Activated naive CD4-positive, alpha-beta T cell (primary cell): ENCODE data around the gene STMN3.
A peak's percentile ranks its signal among the peaks of the same experiment; 100 is the strongest.
"Not testable (repeated sequence)": the region's sequence is repeated elsewhere in the genome, so short reads cannot be mapped to it uniquely, and the experiment has no call there.

Experiments used
- DNase-seq, 4 experiments: peaks; one replicate each; lab custom pipeline; 2025; lab: John Stamatoyannopoulos, UW

The STMN3 gene

DNA sequence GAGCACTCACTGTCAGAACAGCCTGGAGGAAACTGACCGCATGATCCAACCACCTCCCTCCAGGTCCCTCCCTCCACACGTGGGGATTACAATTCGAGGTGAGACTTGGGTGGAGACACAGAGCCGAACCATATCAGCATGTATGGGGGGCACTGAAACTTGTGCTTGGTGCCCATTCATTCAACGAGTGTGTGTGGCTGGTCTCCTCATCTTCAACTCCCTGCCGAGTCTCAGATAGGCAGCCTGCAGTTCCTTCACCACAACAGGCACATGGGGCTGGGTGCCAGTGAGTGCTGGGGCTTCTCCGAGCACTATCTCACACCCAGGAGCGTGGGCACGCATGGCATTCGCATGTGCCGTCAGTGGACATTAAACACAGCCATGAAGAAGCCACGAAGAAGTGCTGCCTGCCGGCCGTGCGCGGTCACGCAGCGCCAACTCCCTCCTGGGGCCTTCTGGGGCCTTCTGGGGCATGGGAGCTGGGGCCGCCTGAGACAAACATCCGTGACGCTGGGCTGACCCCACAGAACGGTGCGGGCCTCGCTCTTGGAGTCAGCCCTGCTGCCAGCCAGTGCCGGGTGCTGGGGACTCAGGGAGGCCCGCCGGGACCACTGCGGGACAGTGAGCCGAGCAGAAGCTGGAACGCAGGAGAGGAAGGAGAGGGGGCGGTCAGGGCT is 4.2 kb upstream of the STMN3 start:
- no peak for DNase-seq

DNA sequence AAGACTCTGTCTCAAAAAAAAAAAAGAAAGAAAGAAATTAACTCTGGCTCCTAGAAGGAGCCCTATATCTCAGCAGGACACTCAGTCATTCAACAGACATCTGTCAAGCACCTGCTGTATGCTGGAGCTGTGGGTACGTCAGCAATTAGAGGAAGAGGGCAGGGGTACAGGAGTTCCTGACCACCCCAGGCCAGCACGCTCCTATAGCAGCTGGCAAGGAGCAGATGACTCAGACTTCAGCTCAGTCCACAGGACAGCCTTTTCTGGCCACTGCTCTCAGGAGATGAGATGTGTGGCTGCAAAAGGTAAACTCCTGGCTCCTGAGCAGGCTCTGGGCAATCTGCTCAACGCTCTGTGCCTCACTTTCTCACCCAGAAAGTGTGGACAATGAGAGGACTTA is 3.2 kb upstream of the STMN3 start:
- DNase-seq: no peak

DNA sequence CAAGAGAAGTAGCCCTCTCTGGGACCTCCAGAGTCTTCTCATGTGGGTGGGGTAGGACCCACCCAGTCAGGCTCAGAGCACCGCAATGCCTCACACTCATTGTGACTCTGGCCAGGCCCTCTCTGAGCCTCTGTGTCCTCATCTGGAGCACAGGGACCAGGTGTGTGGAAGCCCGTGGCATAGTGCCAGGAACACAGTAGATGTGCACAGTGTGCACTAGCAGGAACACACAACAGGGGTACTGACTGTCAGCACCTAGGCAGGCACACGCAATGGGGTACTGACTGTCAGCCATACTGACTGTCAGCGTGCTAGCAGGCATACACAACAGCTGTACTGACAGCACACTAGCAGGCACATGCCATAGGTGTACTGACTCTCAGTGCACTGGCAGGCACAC is 2.0 kb upstream of the STMN3 start:
- no peak for DNase-seq

DNA sequence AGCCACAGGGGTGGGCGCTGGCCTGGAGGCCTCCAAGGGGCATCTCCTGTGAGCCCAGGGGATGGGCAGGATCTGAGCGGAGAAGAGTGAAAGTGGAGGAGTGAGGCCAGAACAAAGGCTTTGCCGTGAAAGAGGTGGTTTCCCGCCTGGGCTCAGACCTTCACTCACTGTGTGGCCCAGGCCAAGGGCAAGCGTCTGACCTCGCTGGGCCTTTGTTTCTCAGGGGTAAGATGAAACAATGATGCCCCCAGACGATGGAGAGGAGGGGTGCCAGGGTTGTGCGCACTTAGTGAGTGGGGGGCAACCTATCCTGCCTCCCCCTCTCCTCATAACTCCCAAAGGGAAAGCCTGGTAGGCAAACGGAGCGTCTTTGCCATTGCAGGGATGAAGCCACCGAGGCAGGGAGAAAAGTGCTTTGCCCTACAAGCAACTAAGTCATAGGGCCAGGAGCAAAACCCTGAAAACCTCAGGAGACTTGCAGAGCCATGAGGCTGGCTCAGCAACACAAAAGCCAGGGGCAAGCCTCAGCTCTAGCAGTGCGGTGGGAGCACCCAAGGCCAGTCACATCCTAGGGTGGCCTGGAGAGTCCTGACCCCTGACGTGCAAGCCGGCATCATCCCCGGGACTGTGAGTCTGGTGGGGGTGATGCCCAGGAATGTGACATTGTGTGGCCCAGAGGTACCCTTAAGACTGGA is 897 bp upstream of the STMN3 start:
- no peak for DNase-seq

DNA sequence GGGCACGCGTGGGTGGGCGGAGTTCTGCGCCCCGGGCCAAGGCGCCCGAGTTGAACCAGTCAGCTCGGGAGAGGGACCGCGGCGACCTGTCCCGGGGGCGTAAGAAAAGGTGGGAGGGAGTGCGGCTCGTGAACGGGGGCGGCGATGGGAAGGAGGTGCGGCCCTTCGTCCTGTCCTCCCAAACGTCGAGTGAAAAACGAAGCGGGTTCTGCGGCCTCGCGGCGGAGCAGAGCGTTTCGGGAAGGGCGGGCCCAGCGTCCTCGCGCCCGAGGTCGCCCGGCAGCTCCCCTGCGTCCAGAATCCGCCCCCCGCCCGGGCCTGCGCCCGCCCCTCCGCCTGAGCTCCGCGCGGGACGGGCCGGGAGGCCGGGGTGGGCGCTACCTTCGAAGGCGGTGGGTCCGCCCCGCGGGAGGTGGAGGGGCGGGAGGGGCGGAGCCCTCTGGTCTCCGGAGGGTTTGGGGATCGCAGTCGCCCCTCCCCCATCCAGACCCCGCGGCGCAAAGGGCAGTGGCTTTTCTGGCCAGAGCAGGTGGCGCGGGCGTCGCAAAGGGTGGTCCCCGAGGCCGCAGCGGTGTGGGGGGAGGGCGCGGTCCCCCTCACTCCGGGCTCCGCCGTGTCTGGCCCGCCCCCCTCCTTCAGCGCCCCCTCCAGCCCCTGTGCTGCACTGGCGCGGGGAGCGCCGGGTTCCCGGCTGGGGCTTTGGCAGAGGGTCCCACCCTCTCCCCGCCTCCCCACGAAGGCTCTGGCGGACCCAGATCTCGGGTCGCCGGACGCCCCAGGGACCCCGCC is 838 bp downstream of the STMN3 start:
- DNase-seq: peak in 1 of 4 experiments; percentile 37

DNA sequence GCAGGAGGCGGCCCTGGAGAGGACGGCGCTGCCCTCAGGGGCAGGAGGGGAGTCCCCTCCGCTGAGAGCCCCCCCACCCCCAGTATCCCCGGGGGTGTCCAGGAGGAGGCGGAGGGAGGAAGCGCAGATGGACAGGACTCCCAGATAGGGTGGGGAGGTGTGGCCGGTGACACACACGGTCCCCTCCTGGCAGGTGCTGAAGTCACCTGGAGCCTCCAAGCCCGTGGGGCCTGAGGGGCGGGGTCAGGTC is 1.4 kb downstream of the STMN3 start:
- peak in 1 of 4 experiments; percentile 19 for DNase-seq

DNA sequence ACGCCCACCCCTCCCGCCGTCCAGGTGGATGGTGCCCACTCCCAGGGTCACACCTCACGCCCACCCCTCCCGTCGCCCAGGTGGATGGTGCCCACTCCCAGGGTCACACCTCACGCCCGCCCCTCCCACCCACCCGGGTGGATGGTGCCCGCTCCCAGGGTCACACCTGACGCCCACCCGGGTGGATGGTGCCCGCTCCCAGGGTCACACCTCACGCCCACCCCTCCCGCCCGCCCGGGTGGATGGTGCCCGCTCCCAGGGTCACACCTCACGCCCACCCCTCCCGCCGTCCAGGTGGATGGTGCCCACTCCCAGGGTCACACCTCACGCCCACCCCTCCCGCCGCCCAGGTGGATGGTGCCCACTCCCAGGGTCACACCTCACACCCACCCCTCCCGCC is 2.7 kb downstream of the STMN3 start:
- DNase-seq: not testable (repeated sequence)

DNA sequence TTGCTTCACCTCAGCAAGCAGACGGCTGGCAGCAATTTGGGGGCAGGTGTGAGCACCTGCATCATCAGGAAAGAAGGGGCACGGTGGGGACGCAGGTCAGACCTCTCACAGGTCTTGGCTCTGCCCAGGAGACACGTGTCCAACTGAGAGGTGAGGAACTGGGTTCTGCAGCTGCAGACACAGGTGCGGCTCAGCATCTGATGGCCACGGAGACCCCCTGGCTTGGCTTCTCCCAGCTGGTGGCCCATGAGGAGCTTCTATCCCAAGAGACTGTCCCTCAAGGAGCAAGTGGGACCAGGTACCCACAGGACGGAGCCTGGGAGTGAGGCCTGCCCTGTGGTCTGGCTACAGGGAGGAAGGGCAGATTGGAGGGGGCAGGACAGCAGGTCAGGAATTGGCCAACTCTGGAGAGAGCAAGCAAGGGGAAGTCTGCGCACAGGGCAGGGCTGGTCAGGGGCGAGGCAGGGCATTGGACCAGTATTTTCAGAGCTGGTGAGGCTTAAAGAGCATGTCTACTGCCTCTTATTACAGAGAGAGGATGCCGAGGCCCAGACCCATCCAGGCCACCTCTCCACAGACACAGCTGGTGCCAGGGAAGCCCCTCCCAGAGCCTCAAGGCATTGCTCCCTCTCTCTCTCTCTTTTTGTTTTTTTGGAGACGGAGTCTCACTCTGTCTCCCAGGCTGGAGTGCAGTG is 4.2 kb downstream of the STMN3 start:
- no peak for DNase-seq

DNA sequence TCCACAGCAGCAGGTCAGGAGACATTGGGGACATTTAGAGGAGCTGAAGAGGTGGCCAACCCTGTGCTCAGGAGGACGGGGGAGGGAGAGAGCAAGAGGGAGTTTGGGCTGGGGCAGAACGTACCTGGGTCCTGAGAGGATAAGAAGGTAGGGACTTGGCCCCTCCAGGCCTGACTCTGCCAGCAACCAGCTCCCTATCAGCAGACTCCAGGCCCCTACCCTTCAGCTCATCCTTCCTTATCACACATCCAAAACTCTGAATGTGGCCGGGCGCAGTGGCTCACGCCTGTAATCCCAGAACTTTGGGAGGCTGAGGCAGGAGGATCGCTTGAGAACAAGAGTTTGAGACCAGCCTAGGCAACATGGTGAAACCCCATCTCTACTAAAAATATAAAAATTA is 5.0 kb downstream of the STMN3 start:
- DNase-seq: no peak

DNA sequence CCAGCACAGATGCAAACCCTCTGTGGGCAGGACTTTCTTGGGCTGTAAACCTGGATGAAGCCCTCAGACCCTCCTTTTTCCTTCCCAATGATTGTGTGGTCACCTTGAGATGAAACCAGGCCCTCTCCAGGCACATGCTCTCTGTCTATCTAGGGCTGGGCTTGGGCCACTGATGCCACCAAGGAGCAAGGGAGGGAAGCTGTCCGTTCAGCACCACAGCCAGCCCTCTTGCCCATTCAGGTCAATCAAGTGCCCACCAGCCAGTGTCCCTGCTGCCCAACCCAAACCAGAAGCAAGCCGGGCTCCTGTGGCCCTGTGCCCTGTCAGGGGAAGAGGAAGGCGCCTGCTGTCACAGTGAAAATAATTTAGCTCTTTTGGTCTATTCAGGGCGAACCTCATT is 8.0 kb downstream of the STMN3 start:
- no peak for DNase-seq

DNA sequence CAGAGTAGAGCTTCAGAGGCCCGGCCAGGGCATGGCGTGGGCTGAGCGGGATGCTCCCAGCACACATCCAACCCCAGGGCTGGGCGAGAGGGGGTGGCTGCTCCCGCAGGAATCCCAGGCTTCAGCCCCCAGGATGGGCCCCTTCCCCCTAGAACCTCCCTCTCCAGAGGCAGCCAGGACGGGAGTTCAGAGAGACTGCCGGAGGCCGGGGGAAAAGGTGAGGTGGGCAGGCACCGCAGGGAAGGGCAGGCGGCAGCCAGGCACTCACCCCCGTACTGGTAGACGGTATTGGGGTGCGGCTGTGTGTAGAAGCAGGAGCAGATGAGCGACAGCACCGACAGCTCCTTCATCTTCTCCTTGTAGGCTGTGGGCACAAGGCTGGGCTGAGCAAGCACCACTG is 9.3 kb downstream of the STMN3 start:
- DNase-seq: no peak

DNA sequence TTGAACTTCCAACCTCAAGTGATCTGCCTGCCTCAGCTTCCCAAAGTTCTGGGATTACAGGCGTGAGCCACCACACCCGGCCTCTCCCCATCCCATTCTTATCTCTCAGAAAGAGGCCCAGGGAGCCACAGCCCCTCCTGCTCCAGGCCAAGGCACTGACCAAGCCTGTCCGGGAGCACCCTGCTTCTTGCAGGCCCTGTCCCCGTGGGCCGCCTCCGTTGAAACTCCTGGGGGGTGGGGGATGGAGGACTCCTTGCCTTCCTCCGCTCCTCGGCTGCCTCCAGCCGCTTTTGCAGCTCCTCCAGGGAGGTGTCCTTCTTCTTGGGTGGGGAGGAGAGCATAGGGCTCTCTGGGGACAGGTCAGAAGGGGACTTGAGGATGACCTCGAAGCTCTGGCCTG is 9.7 kb downstream of the STMN3 start:
- no peak for DNase-seq

DNA sequence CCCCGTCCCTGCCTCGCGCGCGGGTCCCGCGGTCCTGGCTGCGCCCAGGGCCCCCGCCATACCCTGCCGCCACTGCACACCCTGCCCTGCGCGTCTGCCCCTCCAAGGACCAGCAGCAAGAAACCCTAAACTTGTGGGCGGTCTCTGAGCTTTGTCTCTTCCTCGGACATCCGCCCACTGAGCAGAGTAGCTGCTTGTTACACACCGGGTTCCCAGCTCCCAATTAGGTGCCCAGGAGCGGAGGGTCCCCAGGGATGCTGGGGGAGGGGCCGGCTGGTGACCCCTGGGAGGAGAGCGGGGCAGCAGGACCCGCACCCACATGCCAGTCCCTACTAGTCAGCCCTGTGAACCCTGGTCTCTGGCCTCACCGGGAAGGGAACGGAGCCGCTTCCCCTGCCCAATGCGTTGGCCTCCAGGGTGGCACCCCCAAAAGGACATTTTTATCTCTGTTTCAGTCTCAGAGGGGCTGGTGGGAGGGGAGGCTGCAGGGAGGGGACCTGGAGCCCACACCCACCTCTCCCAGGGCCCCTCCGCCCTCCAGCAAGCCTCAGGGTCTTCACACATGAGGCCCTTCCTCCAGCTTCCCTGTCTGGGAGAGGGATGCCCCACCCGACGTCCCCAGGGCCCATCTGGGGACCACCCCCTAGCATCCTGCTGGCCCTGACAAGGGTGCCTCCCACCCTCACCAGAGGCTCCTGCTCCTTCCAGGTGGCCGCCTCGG is 10.5 kb downstream of the STMN3 start:
- no peak for DNase-seq

DNA sequence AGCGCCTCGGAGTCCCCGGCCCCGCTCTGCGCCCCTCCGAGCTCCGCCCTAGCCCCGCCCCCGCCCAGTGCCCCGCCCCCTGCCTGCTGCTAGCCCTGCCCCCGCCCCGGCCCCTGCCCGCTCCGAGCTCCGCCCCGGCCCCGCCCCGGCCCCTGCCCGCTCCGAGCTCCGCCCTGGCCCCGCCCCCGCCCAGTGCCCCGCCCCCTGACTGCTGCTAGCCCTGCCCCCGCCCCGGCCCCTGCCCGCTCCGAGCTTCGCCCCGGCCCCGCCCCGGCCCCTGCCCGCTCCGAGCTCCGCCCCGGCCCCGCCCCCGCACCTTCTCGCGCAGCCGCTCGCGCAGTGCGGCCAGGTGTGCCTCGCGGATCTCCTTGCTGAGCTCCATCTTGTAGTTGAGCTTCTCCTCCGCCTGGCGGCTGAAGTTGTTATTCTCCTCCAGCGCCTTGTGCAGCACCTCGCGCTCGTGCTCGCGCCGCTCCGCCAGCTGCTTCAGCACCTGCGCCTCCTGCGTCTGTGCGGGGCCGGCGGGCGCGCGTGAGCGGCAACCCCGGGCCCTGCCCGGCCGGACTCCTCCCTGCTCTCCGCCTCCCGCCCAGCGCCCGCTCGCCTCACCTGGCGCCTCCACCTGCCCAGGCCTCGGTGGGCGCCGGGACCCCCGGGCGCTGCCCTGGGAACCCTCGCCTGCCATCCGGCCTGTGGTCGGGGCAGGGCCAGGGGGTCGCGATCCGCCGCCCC is 11.3 kb downstream of the STMN3 start:
- DNase-seq: peak; percentile 100

DNA sequence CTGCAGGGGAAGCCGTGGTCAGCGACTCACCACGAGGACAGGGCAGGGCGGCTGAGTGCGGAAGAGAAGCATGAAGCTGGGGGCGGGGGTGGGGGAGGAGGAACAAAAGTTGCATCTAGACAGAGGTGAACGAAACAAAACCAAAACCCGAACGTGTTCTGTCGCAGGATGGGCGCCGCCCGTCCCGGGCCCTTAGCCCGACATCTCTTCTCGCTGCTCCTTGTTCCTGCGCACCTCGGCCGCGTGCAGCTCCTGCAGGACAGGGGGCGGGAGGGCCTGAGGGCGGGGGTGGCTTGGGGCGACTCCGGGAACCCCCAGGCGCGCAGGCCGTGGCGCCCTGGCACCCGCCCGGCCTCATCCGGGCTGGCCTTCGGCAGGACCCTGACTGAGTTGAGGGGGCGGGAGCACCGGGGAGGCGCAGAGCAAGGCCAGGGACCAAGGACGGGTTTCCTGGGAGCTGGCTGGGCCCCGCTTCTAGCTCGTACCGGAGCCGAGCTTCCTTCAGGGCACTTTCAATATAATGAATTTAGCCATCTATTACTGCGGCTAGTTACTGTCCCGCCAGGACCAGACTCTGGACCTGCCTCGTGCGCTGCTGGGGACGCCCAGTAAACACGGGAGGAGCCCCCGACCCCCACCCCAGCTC is 12.0 kb downstream of the STMN3 start:
- DNase-seq: peak in 2 of 4 experiments; percentile 50 to 56

DNA sequence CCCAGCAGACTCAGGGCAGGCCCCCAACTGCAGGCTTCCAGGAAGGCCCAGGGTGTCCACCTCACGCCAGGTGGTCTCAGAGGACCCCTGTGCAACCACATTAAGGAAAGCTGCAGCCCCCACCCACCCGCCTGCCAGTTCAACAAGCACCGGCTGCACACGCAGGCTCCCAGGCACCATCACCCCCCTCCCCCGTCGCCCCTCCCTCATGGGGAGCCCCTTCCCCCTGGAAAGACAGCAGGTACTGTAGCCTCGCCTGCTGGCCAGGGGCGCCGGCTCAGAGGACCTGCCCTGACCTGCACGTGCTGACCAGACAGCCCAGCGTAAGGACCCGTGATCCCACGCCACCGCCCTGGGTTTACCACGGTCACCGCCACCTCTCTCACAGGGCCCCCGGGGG is 12.5 kb downstream of the STMN3 start:
- DNase-seq: not testable (repeated sequence)

DNA sequence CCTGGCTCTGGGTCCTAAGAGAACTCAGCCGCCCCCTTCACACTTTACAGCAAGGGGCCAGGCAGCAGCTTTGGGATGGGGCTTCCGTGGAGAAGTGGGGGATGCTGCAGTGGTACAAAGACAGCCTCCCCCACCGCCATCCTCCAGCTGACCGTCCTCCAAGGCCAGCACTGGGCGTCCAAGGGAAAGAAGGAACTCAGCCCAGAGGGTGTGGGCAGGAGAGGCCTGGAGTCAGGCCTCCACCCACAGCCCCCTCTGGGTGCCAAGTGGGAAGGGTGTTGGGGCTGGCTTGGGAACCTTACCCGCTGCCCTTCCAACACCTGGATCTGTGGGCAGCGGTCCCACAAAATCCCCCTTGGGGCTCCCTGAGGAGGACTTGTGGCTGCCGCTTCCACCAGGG is 13.1 kb downstream of the STMN3 start:
- DNase-seq: no peak

DNA sequence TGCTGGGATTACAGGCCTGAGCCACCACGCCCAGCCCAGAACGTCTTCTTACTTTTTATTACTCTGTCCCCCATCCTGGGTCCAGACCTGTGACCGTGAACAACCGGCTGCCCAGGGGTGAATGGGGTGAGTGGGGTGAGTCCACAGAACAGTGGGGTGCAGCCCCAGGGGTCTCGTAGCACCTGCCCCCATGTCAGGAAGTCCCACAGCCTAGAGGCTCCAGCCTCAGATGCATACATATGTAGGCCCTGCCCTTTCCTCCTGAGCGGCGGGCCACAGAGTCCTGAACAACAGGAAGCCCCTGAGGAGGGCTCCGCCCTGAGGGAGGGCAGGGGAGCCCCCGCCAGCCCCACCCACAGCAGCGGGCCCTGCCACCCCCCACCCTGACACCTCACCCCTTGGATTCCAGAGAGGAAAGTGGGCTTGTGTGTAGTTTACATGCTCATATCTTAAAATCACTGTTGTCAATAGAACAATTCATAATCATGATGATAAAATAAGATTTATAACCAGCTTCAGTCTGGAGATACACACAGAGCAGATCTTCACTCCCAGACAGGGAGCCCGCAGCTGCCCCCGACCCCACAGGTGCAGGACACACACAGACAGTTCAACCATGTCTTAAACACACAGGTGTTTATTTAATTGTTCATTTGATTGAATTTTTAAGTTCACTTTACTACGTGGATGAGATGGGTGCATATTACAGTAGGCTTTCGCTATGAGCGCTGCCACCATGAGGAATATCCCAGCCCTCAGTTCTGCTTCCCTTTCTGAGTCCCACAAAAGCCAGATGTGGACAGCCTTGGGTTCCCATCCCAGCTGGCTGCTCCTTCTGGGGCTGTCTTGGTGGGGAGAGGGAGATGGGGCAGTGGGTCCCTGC is 13.9 kb downstream of the STMN3 start:
- peak in 3 of 4 experiments; percentile 37 to 81 (median 78) for DNase-seq

DNA sequence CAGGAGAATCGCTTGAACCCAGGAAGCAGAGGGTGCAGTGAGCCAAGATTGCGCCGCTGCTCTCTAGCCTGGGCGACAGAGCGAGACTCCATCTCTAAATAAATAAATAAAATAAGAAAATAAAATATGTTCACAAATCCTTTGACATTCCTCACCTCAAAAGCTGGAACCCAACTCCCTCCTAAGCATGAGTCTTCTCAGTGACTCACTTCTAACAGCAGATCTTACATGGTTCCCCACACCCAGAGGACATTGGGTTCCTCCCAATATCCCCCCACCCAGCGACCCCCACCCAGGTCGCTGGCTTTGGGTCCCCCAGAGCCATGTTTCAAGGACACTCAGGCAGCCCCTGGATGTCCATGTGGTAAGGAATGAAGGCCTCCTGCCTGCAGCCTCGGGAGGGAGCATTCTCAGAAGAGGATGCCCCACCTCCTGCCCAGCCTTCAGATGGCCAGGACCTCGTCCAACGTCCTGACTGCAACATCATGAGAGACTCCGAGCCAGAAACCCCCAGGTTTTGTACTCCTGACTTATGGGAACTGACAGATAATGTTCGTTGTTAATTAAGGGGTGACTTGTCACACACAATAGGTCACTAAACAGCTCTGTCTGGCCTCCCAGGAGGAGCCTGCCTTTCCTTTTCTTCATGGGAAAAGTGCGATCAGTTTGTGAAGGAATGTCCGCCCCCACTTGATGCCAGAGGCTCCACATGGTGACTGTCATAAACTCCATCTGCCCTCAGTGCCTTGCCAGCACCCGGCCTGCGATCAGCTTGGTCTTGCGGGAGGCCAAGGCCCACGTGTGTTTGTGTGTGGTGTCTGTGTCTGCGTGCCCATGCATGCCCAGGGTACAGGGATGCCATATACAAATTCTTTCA is 16.2 kb downstream of the STMN3 start:
- DNase-seq: no peak
